Gastrocnemius medialis (tissue), 4 donors: ENCODE measurements around the gene PEA15. TPM values are rescaled to one million over a fixed set of nuclear protein-coding genes. Genes with fewer than 3 reads are reported as not detected.
A peak's percentile ranks its signal among the peaks of the same experiment; 100 is the strongest.

ENCODE experiments used
- ATAC-seq, 2 donors: fragments of 150-250 bp; one replicate each; pipeline ENCODE4 v1.9.1; 2016
- DNase-seq, 2 donors: peaks; one replicate each; pipeline ENCODE4 v3.0.0-alpha.2; 2019
- H3K27ac ChIP-seq, 4 donors: fragments of 200-600 bp; sonication (generic); 1 replicate in 1 of 4; 2 replicates in 3 of 4; pipeline ENCODE4 v1.5.1; 2016 to 2018; ENCODE audit warnings: mild to moderate bottlenecking in 2 of 4, moderate library complexity in 1 of 4
- H3K27me3 ChIP-seq, 3 donors: fragments of 200-600 bp; sonication (generic) in 2 of 3; 1 replicate in 1 of 3; 2 replicates in 2 of 3; pipeline versions ENCODE4 v1.5.1 to v1.6.0; 2016 to 2019; ENCODE audit warnings: mild to moderate bottlenecking in 1 of 3, moderate library complexity in 1 of 3
- H3K36me3 ChIP-seq, 2 donors: fragments of 200-600 bp; sonication (generic) in 1 of 2; one replicate each; pipeline ENCODE4 v1.5.1; 2017 to 2018
- H3K4me1 ChIP-seq, 2 donors: fragments of 200-600 bp; sonication (generic) in 1 of 2; one replicate each; pipeline ENCODE4 v1.5.1; 2016 to 2017; ENCODE audit warnings: mild to moderate bottlenecking in 2 of 2
- H3K4me3 ChIP-seq, 4 donors: fragments of 200-600 bp; sonication (generic) in 3 of 4; 1 replicate in 1 of 4; 2 replicates in 3 of 4; pipeline ENCODE4 v1.5.1; 2016 to 2019; ENCODE audit warnings: mild to moderate bottlenecking in 2 of 4
- H3K9me3 ChIP-seq, 3 donors: fragments of 200-600 bp; sonication (generic) in 2 of 3; 1 replicate in 1 of 3; 2 replicates in 2 of 3; pipeline ENCODE4 v1.5.1; 2016 to 2019
- CTCF ChIP-seq, 5 experiments: fragments of 450-650 bp in 3 of 5; fragments of 200-600 bp in 2 of 5; sonication (generic) in 2 of 5; IDR thresholded peaks in 4 of 5; conservative IDR thresholded peaks in 1 of 5; 1 replicate in 4 of 5; 2 replicates in 1 of 5; pipeline ENCODE4 v1.5.1; 2016 to 2019; ENCODE audit warnings: antibody characterized with exemption in 5 of 5, mild to moderate bottlenecking in 3 of 5, moderate library complexity in 3 of 5
- POLR2A ChIP-seq, 2 donors: fragments of 450-650 bp; IDR thresholded peaks; one replicate each; pipeline ENCODE4 v1.6.1; 2017; ENCODE audit warnings: antibody characterized with exemption in 2 of 2, mild to moderate bottlenecking in 2 of 2, moderate library complexity in 2 of 2
- in situ Hi-C, 4 donors: fragments of 200-750 bp; cut with MboI; loops; one replicate each; pipeline versions ENCODE4 v1.15.0 to v1.8.0; 2017; ENCODE audit warnings: low sequenced_read_pairs in 4 of 4
- intact Hi-C: fragments of 100-400 bp; cut with DNase I; formaldehyde crosslinking; loops from one replicate; pipeline ENCODE4 v1.15.1; 2023; ENCODE audit warnings: low total_unique reads
- total RNA-seq, 4 donors: library from RNA; depleted of rRNA; stranded (reverse); fragments of >200 nt; gene quantifications; one replicate each; pipeline versions ENCODE4 v1.1.0 to v1.2.3, GENCODE V29; 2016

Gene PEA15
- total RNA-seq, 4 donors from 2014 or later = 10.5 to 34.7 (median 27.2) TPM

GRCh38 chr1:160189649-160190625 is 15.2 kb upstream of the PEA15 start, which contains the start of gene CASQ1:
TSS of gene CASQ1 (plus strand) at chr1:160190575. CDS start at chr1:160190752, 177 bp downstream.
- peaks cover 56 to 66% of the 10 kb centered on the region in 2 donors for H3K4me1 ChIP-seq
- intact Hi-C loops (loop anchor here (2.0 to 5.0 kb wide), 3 partner anchors 21 to 152 kb away; partner anchors contain the start of genes ATP1A2, COPA and NCSTN), in situ Hi-C loops (loop anchor here in 3 of 4 donors (5.0 to 10.0 kb wide), 5 partner anchors 57 to 185 kb away; no protein-coding TSS in a partner anchor)
- peaks cover 0 to 11% of the 10 kb centered on the region in 2 donors for H3K36me3 ChIP-seq
- H3K27me3 ChIP-seq = no peaks in the 10 kb centered on the region
- TF ChIP-seq POLR2A (IDR thresholded peaks at IDR 0.05) (peak in 1 of 2 donors; percentile 64), CTCF (IDR thresholded peaks at IDR 0.05 in 4 of 5, conservative IDR thresholded peaks at IDR 0.05 in 1 of 5) (no peak)
- DNase-seq (peak; percentile 45 to 86), ATAC-seq (peak; percentile 52 to 58)
- peak within 1 kb of the TSS; percentile 41 to 54 (median 47) for H3K4me3 ChIP-seq
- H3K27ac ChIP-seq = peak within 1 kb of the TSS; percentile 90 to 95 (median 92)
- H3K9me3 ChIP-seq = no peaks in the 10 kb centered on the region

GRCh38 chr1:160191756-160192155 is 13.4 kb upstream of the PEA15 start:
- H3K9me3 ChIP-seq = no peaks in the 10 kb centered on the region
- H3K4me3 ChIP-seq = peak overlapping the region in 3 of 4 donors; percentile 26 to 54 (median 43)
- H3K36me3 ChIP-seq = peaks cover 0 to 16% of the 10 kb centered on the region in 2 donors
- H3K27ac ChIP-seq = peak overlapping the region; percentile 90 to 95 (median 92)
- DNase-seq (no peak), ATAC-seq (no peak)
- in situ Hi-C loops (loop anchor here in 3 of 4 donors (5.0 to 10.0 kb wide), 5 partner anchors 56 to 183 kb away; no protein-coding TSS in a partner anchor), intact Hi-C loops (loop anchor here (2.0 to 5.0 kb wide), 7 partner anchors 17 to 185 kb away; partner anchors contain the start of genes ATP1A2, COPA, NCSTN and PEX19)
- TF ChIP-seq CTCF (IDR thresholded peaks at IDR 0.05 in 4 of 5, conservative IDR thresholded peaks at IDR 0.05 in 1 of 5) (no peak), POLR2A (IDR thresholded peaks at IDR 0.05) (no peak)
- no peaks in the 10 kb centered on the region for H3K27me3 ChIP-seq
- H3K4me1 ChIP-seq = peaks cover 74 to 84% of the 10 kb centered on the region in 2 donors

GRCh38 chr1:160192234-160192633 is 12.9 kb upstream of the PEA15 start:
- H3K27me3 ChIP-seq = no peaks in the 10 kb centered on the region
- H3K9me3 ChIP-seq = no peaks in the 10 kb centered on the region
- in situ Hi-C loops = loop anchor here in 3 of 4 donors (5.0 to 10.0 kb wide), 5 partner anchors 55 to 183 kb away; no protein-coding TSS in a partner anchor
- peak overlapping the region; percentile 90 to 95 (median 92) for H3K27ac ChIP-seq
- DNase-seq (no peak), ATAC-seq (no peak)
- H3K36me3 ChIP-seq = peaks cover 0 to 16% of the 10 kb centered on the region in 2 donors
- H3K4me3 ChIP-seq = peak overlapping the region; percentile 22 to 54 (median 34)
- peaks cover 77 to 87% of the 10 kb centered on the region in 2 donors for H3K4me1 ChIP-seq
- intact Hi-C loops = loop anchor here (2.0 to 5.0 kb wide), 7 partner anchors 17 to 185 kb away; partner anchors contain the start of genes ATP1A2, COPA, NCSTN and PEX19
- TF ChIP-seq CTCF (IDR thresholded peaks at IDR 0.05 in 4 of 5, conservative IDR thresholded peaks at IDR 0.05 in 1 of 5) (no peak), POLR2A (IDR thresholded peaks at IDR 0.05) (no peak)

- peak; percentile 95 to 98 (median 98) for TF ChIP-seq CTCF (IDR thresholded peaks at IDR 0.05 in 4 of 5, conservative IDR thresholded peaks at IDR 0.05 in 1 of 5)
- peak; percentile 8 to 57 for TF ChIP-seq POLR2A (IDR thresholded peaks at IDR 0.05)
- Histone ChIP-seq H3K27me3 (no peaks in the 10 kb centered on the region), H3K4me1 (peaks cover 80 to 92% of the 10 kb centered on the region in 2 donors), H3K36me3 (peaks cover 0 to 16% of the 10 kb centered on the region in 2 donors), H3K4me3 (peak overlapping the region; percentile 22 to 54 (median 34)), H3K9me3 (no peaks in the 10 kb centered on the region), H3K27ac (peak overlapping the region; percentile 90 to 95 (median 92))
- in situ Hi-C loops = loop anchor here in 3 of 4 donors (5.0 to 10.0 kb wide), 5 partner anchors 54 to 182 kb away; no protein-coding TSS in a partner anchor
- intact Hi-C loops = loop anchor here (1.0 to 5.0 kb wide), 8 partner anchors 16 to 184 kb away; partner anchors contain the start of genes ATP1A2, COPA, NCSTN and PEX19
- peak; percentile 66 to 81 for ATAC-seq
- DNase-seq = peak; percentile 78 to 86
Measured at GRCh38 chr1:160193091-160193819, 11.9 kb upstream of the PEA15 start.
